Endothelial cell of umbilical vein (primary cell): ENCODE measurements around the gene KCNMB2. TPM values are rescaled to one million over a fixed set of nuclear protein-coding genes. Genes with fewer than 3 reads are reported as not detected.

ENCODE experiments used
- BruUV-seq: library from RNA; stranded (reverse); fragments of 400-500 nt; replicated peaks from 2 replicates; lab custom pipeline; 2021; lab: Mats Ljungman, UMichigan
- CTCF ChIA-PET: fragments of 300-600, 350-600 bp; sonication (Branson Sonifier 250); formaldehyde crosslinking; loops from one replicate; lab custom pipeline; 2021; ENCODE audit warnings: antibody characterized with exemption, inconsistent platforms; lab: Charles Lee
- POLR2A ChIA-PET: fragments of 300-600, 350-600 bp; sonication (Branson Sonifier 250); formaldehyde crosslinking; loops from one replicate; lab custom pipeline; 2021; ENCODE audit warnings: antibody characterized with exemption, inconsistent platforms; lab: Charles Lee
- DNase-seq: peaks from one replicate; pipeline ENCODE4 v3.0.0-alpha.2; 2011; ENCODE audit warnings: low read depth, low spot score
- FAIRE-seq: peaks from 2 replicates; lab custom pipeline; 2011; peaks lifted over from hg19 to GRCh38; lab: Jason Lieb, UNC
- H2AFZ ChIP-seq: 2 replicates; pipeline ENCODE4 v1.6.0; 2012; ENCODE audit warnings: low read depth, low read length, control low read depth, inconsistent platforms
- H3K27ac ChIP-seq: 2 replicates; pipeline ENCODE4 v1.5.1; 2011; ENCODE audit warnings: low read depth, mild to moderate bottlenecking, control low read depth, low read length, moderate library complexity; ENCODE audit not compliant: insufficient read depth
- H3K27me3 ChIP-seq, 2 experiments: 2 replicates each; pipeline versions ENCODE4 v1.6.0 to v1.6.1; 2011; ENCODE audit warnings: low read length in 2 of 2, mixed read lengths in 1 of 2; ENCODE audit not compliant: control insufficient read depth in 2 of 2, insufficient read depth in 2 of 2
- H3K36me3 ChIP-seq, 2 experiments: 2 replicates in 1 of 2; 3 replicates in 1 of 2; pipeline ENCODE4 v1.5.1; 2011; ENCODE audit warnings: low read length in 2 of 2, mild to moderate bottlenecking in 1 of 2, moderate library complexity in 1 of 2; ENCODE audit not compliant: control insufficient read depth in 2 of 2, insufficient read depth in 2 of 2; ENCODE audit errors: extremely low read depth in 1 of 2
- H3K4me1 ChIP-seq: 3 replicates; pipeline ENCODE4 v1.5.1; 2011; ENCODE audit warnings: mild to moderate bottlenecking, low read length; ENCODE audit not compliant: control insufficient read depth, insufficient read depth; ENCODE audit errors: extremely low read depth
- H3K4me2 ChIP-seq: 2 replicates; pipeline ENCODE4 v1.6.1; 2011; ENCODE audit warnings: low read length, control low read depth, mixed read lengths; ENCODE audit not compliant: insufficient read depth
- H3K4me3 ChIP-seq, 3 experiments: fragments of 200-600 bp in 1 of 3; sonication (generic), shearing (Covaris generic) in 1 of 3; replicated peaks in 1 of 3; 2 replicates each; pipeline ENCODE4 v1.5.1; 2011 to 2016; ENCODE audit warnings: control low read depth in 3 of 3, low read length in 3 of 3, mild to moderate bottlenecking in 2 of 3, inconsistent platforms in 1 of 3, low read depth in 1 of 3, moderate library complexity in 1 of 3; ENCODE audit not compliant: insufficient read depth in 1 of 3
- H3K79me2 ChIP-seq: 2 replicates; pipeline ENCODE4 v1.6.0; 2012; ENCODE audit warnings: low read length, inconsistent platforms; ENCODE audit not compliant: control insufficient read depth, insufficient read depth
- H3K9ac ChIP-seq: replicated peaks from 2 replicates; pipeline ENCODE3; 2011; ENCODE audit warnings: low read length, control low read depth; ENCODE audit not compliant: insufficient read depth; ENCODE audit errors: extremely low read depth
- H3K9me1 ChIP-seq: replicated peaks from 3 replicates; pipeline ENCODE4 v1.6.0; 2011; ENCODE audit warnings: mild to moderate bottlenecking, low read length; ENCODE audit not compliant: control insufficient read depth, insufficient read depth; ENCODE audit errors: extremely low read depth
- H3K9me3 ChIP-seq: replicated peaks from 2 replicates; pipeline ENCODE4 v1.5.1; 2012; ENCODE audit warnings: low read length, inconsistent platforms; ENCODE audit not compliant: control insufficient read depth, insufficient read depth
- H4K20me1 ChIP-seq: replicated peaks from 2 replicates; pipeline ENCODE3; 2011; ENCODE audit warnings: mild to moderate bottlenecking, low read length; ENCODE audit not compliant: control insufficient read depth, insufficient read depth; ENCODE audit errors: extremely low read depth
- EZH2 ChIP-seq: IDR thresholded peaks from 2 replicates; pipeline ENCODE4 v1.6.1; 2012; ENCODE audit warnings: borderline replicate concordance, low read depth, mild to moderate bottlenecking, moderate library complexity, low read length, inconsistent platforms; ENCODE audit not compliant: severe bottlenecking
- FOS ChIP-seq: IDR thresholded peaks from 2 replicates; pipeline ENCODE4 v1.6.1; 2011; ENCODE audit warnings: mild to moderate bottlenecking, low read length, moderate library complexity, borderline replicate concordance; ENCODE audit not compliant: insufficient read depth
- GATA2 ChIP-seq: IDR thresholded peaks from 2 replicates; pipeline ENCODE4 v1.7.0; 2011; ENCODE audit warnings: low read depth, mild to moderate bottlenecking, moderate library complexity, mixed read lengths, low read length; ENCODE audit not compliant: insufficient read length, insufficient read depth
- JUN ChIP-seq: IDR thresholded peaks from 2 replicates; pipeline ENCODE4 v1.6.1; 2011; ENCODE audit warnings: borderline replicate concordance, low read depth; ENCODE audit not compliant: insufficient read length, insufficient read depth
- MYC ChIP-seq: IDR thresholded peaks from one replicate; pipeline ENCODE4 v1.6.1; 2011; ENCODE audit warnings: mild to moderate bottlenecking, low read depth, low read length
- POLR2A ChIP-seq: IDR thresholded peaks from 2 replicates; pipeline ENCODE4 v1.6.1; 2012; ENCODE audit warnings: low read depth, mild to moderate bottlenecking, control low read depth, low read length
- POLR2AphosphoS5 ChIP-seq: IDR thresholded peaks from 2 replicates; pipeline ENCODE4 v1.6.1; 2012; ENCODE audit warnings: low read depth, mild to moderate bottlenecking, control low read depth, low read length, moderate library complexity; ENCODE audit not compliant: insufficient read depth
- dilution Hi-C: fragments of 300-500 bp; cut with MboI; formaldehyde crosslinking; loops from one replicate; pipeline ENCODE4 v1.15.0; 2019; ENCODE audit warnings: low sequenced_read_pairs; ENCODE audit not compliant: extremely low pct_ligation_motif_present
- intact Hi-C: fragments of 100-400 bp; cut with micrococcal nuclease; formaldehyde crosslinking; loops from one replicate; pipeline ENCODE4 v1.10.0; 2022
- polyA plus RNA-seq, 4 experiments: library from polyadenylated mRNA; depleted of rRNA in 3 of 4; stranded (reverse) in 3 of 4; unstranded in 1 of 4; fragments of >200 nt; gene quantifications; 2 replicates each; pipeline versions ENCODE4 v1.2.1 to v1.2.3, GENCODE V29; 2011 to 2012; ENCODE audit warnings: missing spikeins in 1 of 4
- total RNA-seq: library from RNA; stranded (reverse); gene quantifications from 2 replicates; pipeline ENCODE4 v1.2.3, GENCODE V29; 2021
- TF ChIP-seq, protein P1 (sequence below), 2 donors: IDR thresholded peaks; 1 replicate in 1 of 2; 2 replicates in 1 of 2; pipeline ENCODE4 v1.5.1; 2011; ENCODE audit warnings: low read length in 2 of 2, mild to moderate bottlenecking in 2 of 2, moderate library complexity in 2 of 2, control low read depth in 1 of 2, inconsistent platforms in 1 of 2, low read depth in 1 of 2; ENCODE audit not compliant: insufficient read depth in 1 of 2; ENCODE audit errors: extremely low read depth in 1 of 2
- TF ChIP-seq, protein P2 (sequence below): IDR thresholded peaks from 2 replicates; pipeline ENCODE4 v1.6.1; 2011; ENCODE audit not compliant: insufficient read depth, insufficient read length

The KCNMB2 gene
- total and polyA plus RNA-seq, 2 donors (not counting 3 experiments of a cell fraction or from before 2014, with no cell fraction given), result not detected

DNA sequence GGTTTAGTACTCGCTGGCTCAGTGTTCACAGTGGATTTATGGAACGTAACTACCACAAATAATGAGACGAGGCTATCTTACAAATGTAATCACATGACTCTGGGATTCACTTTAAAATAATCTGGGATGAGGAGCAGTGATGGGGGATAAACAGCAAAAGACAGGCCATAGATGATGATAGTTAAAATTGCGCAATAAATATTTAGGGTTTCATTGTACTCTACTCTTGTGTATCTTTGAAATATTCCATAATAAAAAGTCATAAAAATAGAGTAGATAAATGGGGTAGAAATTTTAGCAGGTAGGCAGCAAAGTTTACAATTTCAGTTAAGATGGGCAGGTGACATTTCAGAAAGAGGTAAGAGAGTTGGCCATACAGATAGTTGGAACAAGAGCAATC lies 196.6 kb downstream of the KCNMB2 start:
- DNase-seq (no peak), FAIRE-seq (no peak)
- ChIA-PET POLR2A (no interaction called here), CTCF (no interaction called here)
- H3K9ac ChIP-seq, result no peak overlapping the region
- no peaks in the 10 kb centered on the region for H3K4me1 ChIP-seq
- H3K4me2 ChIP-seq, result no peak overlapping the region
- no peaks in the 10 kb centered on the region for H3K36me3 ChIP-seq
- H3K79me2 ChIP-seq, result no peaks in the 10 kb centered on the region
- TF ChIP-seq GATA2, result no peak
- no peak for TF ChIP-seq JUN
- TF ChIP-seq FOS, result no peak
- no peak for TF ChIP-seq MYC
- no peak for TF ChIP-seq POLR2A
- no peak for TF ChIP-seq EZH2
- TF ChIP-seq, protein P1, sequence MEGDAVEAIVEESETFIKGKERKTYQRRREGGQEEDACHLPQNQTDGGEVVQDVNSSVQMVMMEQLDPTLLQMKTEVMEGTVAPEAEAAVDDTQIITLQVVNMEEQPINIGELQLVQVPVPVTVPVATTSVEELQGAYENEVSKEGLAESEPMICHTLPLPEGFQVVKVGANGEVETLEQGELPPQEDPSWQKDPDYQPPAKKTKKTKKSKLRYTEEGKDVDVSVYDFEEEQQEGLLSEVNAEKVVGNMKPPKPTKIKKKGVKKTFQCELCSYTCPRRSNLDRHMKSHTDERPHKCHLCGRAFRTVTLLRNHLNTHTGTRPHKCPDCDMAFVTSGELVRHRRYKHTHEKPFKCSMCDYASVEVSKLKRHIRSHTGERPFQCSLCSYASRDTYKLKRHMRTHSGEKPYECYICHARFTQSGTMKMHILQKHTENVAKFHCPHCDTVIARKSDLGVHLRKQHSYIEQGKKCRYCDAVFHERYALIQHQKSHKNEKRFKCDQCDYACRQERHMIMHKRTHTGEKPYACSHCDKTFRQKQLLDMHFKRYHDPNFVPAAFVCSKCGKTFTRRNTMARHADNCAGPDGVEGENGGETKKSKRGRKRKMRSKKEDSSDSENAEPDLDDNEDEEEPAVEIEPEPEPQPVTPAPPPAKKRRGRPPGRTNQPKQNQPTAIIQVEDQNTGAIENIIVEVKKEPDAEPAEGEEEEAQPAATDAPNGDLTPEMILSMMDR (IDR thresholded peaks at IDR 0.05; ENCODE audit: extremely low read depth in 1 of 2, insufficient read depth in 1 of 2, low read depth in 1 of 2, low read length in 2 of 2), result no peak
- TF ChIP-seq, protein P2, sequence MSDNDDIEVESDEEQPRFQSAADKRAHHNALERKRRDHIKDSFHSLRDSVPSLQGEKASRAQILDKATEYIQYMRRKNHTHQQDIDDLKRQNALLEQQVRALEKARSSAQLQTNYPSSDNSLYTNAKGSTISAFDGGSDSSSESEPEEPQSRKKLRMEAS, result no peak
- TF ChIP-seq POLR2AphosphoS5, result no peak
- H4K20me1 ChIP-seq, result no peaks in the 10 kb centered on the region
- no peak overlapping the region for H3K4me3 ChIP-seq
- intact Hi-C loops (no loop called here), dilution Hi-C loops (no loop called here)
- no peaks in the 10 kb centered on the region for H3K9me3 ChIP-seq
- no TSS peak for BruUV-seq
- H2AFZ ChIP-seq, result no peak overlapping the region
- no peaks in the 10 kb centered on the region for H3K27me3 ChIP-seq
- H3K27ac ChIP-seq, result no peak overlapping the region
- no peaks in the 10 kb centered on the region for H3K9me1 ChIP-seq
